ENCODE measurements around the gene ZBTB34.

The ZBTB34 gene

DNA sequence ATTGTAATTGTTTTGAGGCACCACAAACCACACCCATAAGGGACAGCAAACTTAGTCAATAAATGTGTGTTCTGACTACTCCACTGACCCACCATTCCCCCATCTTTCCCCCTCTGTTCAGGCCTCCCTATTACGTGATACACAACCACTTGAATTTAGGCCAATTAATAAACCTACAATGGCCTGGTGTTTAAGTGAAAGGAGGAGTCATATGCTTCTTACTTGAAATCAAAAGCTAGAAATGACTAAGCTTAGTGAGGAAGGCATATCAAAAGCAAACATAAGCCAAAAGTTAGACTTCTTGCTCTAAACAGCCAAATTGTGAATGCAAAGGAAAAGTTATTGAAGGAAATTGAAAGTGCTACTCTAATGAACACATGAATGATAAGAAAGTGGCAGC lies 41.0 kb upstream of the ZBTB34 start:
- H3K4me3 ChIP-seq (ENCODE audit: low read depth, low read length): no peak overlapping the region
- TF ChIP-seq PRDM1 (tag by site-specific recombination; IDR thresholded peaks at IDR 0.05): peak; percentile 90
- TF ChIP-seq ZNF776 (tag by site-specific recombination; IDR thresholded peaks at IDR 0.05; ENCODE audit: borderline replicate concordance): no peak
- ChIA-PET CTCF (interaction anchor here (0.5 to 0.7 kb wide), 2 partner anchors 65 to 513 kb away, joined by 3 read pairs; no protein-coding TSS in a partner anchor), POLR2A (interaction anchor here (1.2 kb wide), 1 partner anchor 15 kb away, joined by 4 read pairs; the partner anchor contains the start of gene ZBTB43)
- no peak overlapping the region for H3K27ac ChIP-seq (ENCODE audit: extremely low read depth, low read depth, low read length)
- H3K36me3 ChIP-seq (ENCODE audit: control insufficient read depth in 2 of 2, insufficient read depth in 1 of 2, low read length in 2 of 2): peaks cover 4 to 34% of the 10 kb centered on the region in 2 experiments; a peak in 2 of 3 replicates
- no peaks in the 10 kb centered on the region for H3K4me1 ChIP-seq (ENCODE audit: control insufficient read depth, insufficient read depth, low read length)
- H3K9me3 ChIP-seq (ENCODE audit: control insufficient read depth, insufficient read depth, low read depth, low read length): no peaks in the 10 kb centered on the region

DNA sequence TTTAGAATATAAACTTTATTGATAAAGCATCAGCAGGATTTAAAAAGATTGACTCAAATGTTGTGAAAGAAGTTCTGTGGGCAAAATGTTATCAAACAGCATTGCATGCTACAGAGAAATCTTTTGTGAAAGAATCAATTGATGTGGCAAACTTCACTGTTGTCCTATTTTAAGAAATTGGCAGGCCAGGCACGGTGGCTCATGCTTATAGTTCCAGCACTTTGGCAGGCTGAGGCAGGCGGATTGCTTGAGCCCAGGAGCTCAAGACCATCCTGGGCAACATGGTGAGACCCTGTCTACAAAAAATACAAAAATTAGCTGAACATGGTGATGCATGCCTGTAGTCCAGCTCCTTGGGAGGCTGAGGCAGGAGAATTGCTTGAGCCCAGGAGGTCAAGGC lies 38.2 kb upstream of the ZBTB34 start:
- Histone ChIP-seq H3K9me3 (ENCODE audit: control insufficient read depth, insufficient read depth, low read depth, low read length) (no peaks in the 10 kb centered on the region), H3K4me3 (ENCODE audit: low read depth, low read length) (no peak overlapping the region), H3K36me3 (ENCODE audit: control insufficient read depth in 2 of 2, insufficient read depth in 1 of 2, low read length in 2 of 2) (peaks cover 0 to 16% of the 10 kb centered on the region in 2 experiments; a peak in 2 of 3 replicates), H3K27ac (ENCODE audit: extremely low read depth, low read depth, low read length) (no peak overlapping the region), H3K4me1 (ENCODE audit: control insufficient read depth, insufficient read depth, low read length) (no peaks in the 10 kb centered on the region; the same call in 1 of the 2 replicates)
- ChIA-PET POLR2A (interaction anchor here (0.6 kb wide), 1 partner anchor 9 kb away, joined by 3 read pairs; no protein-coding TSS in a partner anchor), CTCF (interaction anchor here (1.4 kb wide), 1 partner anchor 9 kb away, joined by 5 read pairs; no protein-coding TSS in a partner anchor)
- TF ChIP-seq ZNF146 (tag by site-specific recombination; IDR thresholded peaks at IDR 0.05) (no peak), ZNF366 (tag by site-specific recombination; conservative IDR thresholded peaks at IDR 0.05) (no peak), ZNF514 (tag by site-specific recombination; IDR thresholded peaks at IDR 0.05) (no peak), ZNF280D (tag by site-specific recombination; IDR thresholded peaks at IDR 0.05) (no peak), SP2 (tag by site-specific recombination; IDR thresholded peaks at IDR 0.05) (no peak), ZNF274 (IDR thresholded peaks at IDR 0.05; ENCODE audit: low read length) (no peak), ZNF274 (tag by site-specific recombination; IDR thresholded peaks at IDR 0.05; ENCODE audit: borderline replicate concordance) (no peak), YY1 (tag by site-specific recombination; IDR thresholded peaks at IDR 0.05) (no peak), ZNF292 (tag by site-specific recombination; IDR thresholded peaks at IDR 0.05; ENCODE audit: borderline replicate concordance, low read depth) (no peak), ZNF433 (tag by site-specific recombination; IDR thresholded peaks at IDR 0.05; ENCODE audit: low read depth) (no peak), ZNF362 (tag by site-specific recombination; IDR thresholded peaks at IDR 0.05) (no peak), ZNF561 (tag by site-specific recombination; IDR thresholded peaks at IDR 0.05; ENCODE audit: borderline replicate concordance) (no peak), PRDM4 (tag by site-specific recombination; IDR thresholded peaks at IDR 0.05) (no peak), ZBTB10 (tag by site-specific recombination; IDR thresholded peaks at IDR 0.05) (no peak), ZNF621 (tag by site-specific recombination; IDR thresholded peaks at IDR 0.05) (no peak)
- TF ChIP-seq, protein P1, sequence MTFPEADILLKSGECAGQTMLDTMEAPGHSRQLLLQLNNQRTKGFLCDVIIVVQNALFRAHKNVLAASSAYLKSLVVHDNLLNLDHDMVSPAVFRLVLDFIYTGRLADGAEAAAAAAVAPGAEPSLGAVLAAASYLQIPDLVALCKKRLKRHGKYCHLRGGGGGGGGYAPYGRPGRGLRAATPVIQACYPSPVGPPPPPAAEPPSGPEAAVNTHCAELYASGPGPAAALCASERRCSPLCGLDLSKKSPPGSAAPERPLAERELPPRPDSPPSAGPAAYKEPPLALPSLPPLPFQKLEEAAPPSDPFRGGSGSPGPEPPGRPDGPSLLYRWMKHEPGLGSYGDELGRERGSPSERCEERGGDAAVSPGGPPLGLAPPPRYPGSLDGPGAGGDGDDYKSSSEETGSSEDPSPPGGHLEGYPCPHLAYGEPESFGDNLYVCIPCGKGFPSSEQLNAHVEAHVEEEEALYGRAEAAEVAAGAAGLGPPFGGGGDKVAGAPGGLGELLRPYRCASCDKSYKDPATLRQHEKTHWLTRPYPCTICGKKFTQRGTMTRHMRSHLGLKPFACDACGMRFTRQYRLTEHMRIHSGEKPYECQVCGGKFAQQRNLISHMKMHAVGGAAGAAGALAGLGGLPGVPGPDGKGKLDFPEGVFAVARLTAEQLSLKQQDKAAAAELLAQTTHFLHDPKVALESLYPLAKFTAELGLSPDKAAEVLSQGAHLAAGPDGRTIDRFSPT (tag by site-specific recombination; IDR thresholded peaks at IDR 0.05): no peak
- TF ChIP-seq, protein P2, sequence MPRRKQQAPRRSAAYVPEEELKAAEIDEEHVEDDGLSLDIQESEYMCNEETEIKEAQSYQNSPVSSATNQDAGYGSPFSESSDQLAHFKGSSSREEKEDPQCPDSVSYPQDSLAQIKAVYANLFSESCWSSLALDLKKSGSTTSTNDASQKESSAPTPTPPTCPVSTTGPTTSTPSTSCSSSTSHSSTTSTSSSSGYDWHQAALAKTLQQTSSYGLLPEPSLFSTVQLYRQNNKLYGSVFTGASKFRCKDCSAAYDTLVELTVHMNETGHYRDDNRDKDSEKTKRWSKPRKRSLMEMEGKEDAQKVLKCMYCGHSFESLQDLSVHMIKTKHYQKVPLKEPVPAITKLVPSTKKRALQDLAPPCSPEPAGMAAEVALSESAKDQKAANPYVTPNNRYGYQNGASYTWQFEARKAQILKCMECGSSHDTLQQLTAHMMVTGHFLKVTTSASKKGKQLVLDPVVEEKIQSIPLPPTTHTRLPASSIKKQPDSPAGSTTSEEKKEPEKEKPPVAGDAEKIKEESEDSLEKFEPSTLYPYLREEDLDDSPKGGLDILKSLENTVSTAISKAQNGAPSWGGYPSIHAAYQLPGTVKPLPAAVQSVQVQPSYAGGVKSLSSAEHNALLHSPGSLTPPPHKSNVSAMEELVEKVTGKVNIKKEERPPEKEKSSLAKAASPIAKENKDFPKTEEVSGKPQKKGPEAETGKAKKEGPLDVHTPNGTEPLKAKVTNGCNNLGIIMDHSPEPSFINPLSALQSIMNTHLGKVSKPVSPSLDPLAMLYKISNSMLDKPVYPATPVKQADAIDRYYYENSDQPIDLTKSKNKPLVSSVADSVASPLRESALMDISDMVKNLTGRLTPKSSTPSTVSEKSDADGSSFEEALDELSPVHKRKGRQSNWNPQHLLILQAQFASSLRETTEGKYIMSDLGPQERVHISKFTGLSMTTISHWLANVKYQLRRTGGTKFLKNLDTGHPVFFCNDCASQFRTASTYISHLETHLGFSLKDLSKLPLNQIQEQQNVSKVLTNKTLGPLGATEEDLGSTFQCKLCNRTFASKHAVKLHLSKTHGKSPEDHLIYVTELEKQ (tag by site-specific recombination; IDR thresholded peaks at IDR 0.05; ENCODE audit: borderline replicate concordance): no peak

Measured in HEK293 (cell line).